Measurements from ENCODE around the gene RHOU.

The RHOU gene

DNA sequence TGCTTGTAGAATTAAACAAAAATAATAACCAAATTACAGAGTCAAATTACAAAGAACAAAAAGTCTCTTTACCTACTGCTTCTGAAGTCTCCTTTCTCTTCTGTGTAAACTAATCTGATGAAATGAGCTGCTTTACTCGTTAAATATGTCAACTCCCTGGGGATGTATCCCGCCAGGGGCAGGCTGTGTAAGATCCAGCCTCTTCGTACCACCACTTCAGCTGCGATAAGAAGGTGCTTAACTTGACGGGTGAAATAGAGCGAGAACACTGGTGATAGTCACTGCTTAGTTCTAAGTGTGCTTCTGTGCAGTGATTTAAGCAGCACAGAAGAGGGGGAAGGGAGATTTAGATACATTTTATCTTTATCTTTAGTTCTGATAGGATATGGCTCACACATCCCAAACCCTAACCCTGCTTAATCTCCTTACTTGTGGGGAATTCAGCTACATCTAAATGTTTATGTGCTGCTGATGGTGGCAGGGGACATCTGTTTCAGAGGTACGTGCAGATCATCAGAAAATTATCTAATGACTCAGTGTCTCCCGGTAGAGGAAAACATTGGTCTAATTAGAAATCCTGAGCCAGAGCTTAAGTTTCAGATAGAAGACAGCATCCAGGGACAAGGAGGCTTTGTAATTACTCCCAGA, 46.0 kb downstream of the RHOU start:
- DNase-seq: no peak
- no peaks in the 10 kb centered on the region for H3K9me3 Mint-ChIP-seq
- H3K36me3 Mint-ChIP-seq (ENCODE audit: low read depth): no peaks in the 10 kb centered on the region
- H3K4me3 Mint-ChIP-seq: no peak overlapping the region
- no peaks in the 10 kb centered on the region for H3K27me3 Mint-ChIP-seq
- H3K27ac Mint-ChIP-seq: no peak overlapping the region
- no peaks in the 10 kb centered on the region for H3K4me1 Mint-ChIP-seq
- ATAC-seq: no peak

- no peaks in the 10 kb centered on the region for H3K4me1 Mint-ChIP-seq
Measured at GRCh38 chr1:228781809-228782661, 46.8 kb downstream of the RHOU start.

GRCh38 chr1:228782662-228783417, 47.6 kb downstream of the RHOU start:
- H3K27ac Mint-ChIP-seq: no peak overlapping the region
- ATAC-seq: peak; percentile 17
- no peaks in the 10 kb centered on the region for H3K4me1 Mint-ChIP-seq
- no peak overlapping the region for H3K4me3 Mint-ChIP-seq
- H3K9me3 Mint-ChIP-seq: no peaks in the 10 kb centered on the region
- H3K36me3 Mint-ChIP-seq (ENCODE audit: low read depth): no peaks in the 10 kb centered on the region
- no peaks in the 10 kb centered on the region for H3K27me3 Mint-ChIP-seq
- DNase-seq: no peak

More at GRCh38 chr1:228781809-228782661, 46.8 kb downstream of the RHOU start:
- ATAC-seq: no peak
- Mint-ChIP-seq H3K9me3 (no peaks in the 10 kb centered on the region), H3K27ac (no peak overlapping the region), H3K36me3 (ENCODE audit: low read depth) (no peaks in the 10 kb centered on the region), H3K27me3 (no peaks in the 10 kb centered on the region), H3K4me3 (no peak overlapping the region)
- DNase-seq: no peak

- ATAC-seq (no peak), DNase-seq (no peak)
- H3K9me3 Mint-ChIP-seq: no peaks in the 10 kb centered on the region
- no peaks in the 10 kb centered on the region for H3K36me3 Mint-ChIP-seq (ENCODE audit: low read depth)
- H3K4me1 Mint-ChIP-seq: no peaks in the 10 kb centered on the region
- H3K27me3 Mint-ChIP-seq: no peaks in the 10 kb centered on the region
- no peak overlapping the region for H3K4me3 Mint-ChIP-seq
- no peak overlapping the region for H3K27ac Mint-ChIP-seq
Measured at GRCh38 chr1:228783418-228784040, 48.2 kb downstream of the RHOU start.

DNA sequence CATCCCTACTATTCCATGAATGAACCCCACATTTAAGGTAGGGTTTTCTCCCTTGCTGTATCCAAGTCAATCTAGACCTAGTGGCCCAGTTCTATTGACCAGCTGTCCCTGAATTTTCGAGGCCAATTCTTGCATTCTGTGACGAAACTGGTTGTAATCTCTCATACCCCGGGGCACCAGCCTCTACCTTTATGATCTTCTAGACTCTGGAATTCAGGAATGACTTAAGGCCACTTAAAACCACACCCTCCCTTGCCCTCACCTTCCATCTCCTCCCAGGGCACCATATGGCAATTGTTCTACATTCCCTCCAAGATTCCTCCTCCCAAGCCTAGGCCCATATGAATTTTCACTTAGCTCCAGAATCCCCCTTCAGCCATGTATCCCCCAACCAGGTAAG, 48.9 kb downstream of the RHOU start:
- no peak for ATAC-seq
- no peaks in the 10 kb centered on the region for H3K27me3 Mint-ChIP-seq
- H3K4me3 Mint-ChIP-seq: no peak overlapping the region
- H3K9me3 Mint-ChIP-seq: no peaks in the 10 kb centered on the region
- no peaks in the 10 kb centered on the region for H3K36me3 Mint-ChIP-seq (ENCODE audit: low read depth)
- no peaks in the 10 kb centered on the region for H3K4me1 Mint-ChIP-seq
- DNase-seq: no peak
- H3K27ac Mint-ChIP-seq: no peak overlapping the region

DNA sequence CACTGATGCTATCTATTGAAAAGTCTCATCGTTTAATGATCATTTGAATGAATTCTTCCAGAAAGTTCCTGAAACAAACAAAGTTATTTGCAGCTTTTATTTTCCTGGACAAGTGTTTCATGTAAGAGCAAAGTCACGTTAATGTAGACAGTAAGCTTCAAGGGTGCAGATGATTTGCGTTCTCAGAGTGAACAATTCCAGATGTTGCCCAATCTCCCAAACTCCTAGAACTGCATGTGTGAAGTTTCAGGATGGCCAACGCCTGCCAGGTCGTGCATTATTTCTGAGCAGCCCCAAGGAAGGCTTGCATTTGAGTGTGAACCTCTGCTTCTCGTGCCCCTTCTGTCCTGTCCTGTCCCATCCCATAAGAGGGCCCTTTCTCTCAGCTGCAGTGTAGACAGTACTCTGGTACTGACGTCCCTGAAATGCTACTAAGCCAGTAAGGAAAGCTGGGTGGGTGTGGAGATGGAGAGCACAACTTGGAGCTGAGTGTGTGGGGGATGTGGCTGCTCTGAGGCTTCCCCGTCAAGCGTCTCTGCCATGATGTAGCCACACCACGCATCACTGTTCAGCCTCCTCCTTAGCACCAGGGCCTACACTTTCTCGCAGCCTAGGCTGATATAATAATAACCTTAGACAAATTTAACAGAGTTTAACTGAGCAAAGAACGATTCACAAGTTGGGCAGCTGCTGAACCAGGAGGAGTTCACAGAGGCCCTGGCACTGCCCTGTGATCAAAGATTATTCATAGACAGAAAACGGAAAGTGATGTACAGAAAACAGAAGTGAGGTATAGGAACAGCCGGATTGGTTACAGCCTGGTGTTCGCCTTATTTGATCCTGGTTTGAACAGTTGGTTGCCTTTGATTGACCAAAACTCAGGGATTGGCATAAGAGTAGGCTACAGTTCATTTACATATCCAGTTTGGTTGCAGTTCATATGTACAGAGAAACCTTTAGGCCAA, 50.4 kb downstream of the RHOU start:
- H3K27me3 Mint-ChIP-seq: no peaks in the 10 kb centered on the region
- peaks cover 4% of the 10 kb centered on the region for H3K4me1 Mint-ChIP-seq
- H3K9me3 Mint-ChIP-seq: no peaks in the 10 kb centered on the region
- H3K27ac Mint-ChIP-seq: no peak overlapping the region
- ATAC-seq (no peak), DNase-seq (no peak)
- no peaks in the 10 kb centered on the region for H3K36me3 Mint-ChIP-seq (ENCODE audit: low read depth)
- H3K4me3 Mint-ChIP-seq: no peak overlapping the region

GRCh38 chr1:228786361-228787129, 51.3 kb downstream of the RHOU start:
- Mint-ChIP-seq H3K27ac (no peak overlapping the region), H3K4me1 (peaks cover 9% of the 10 kb centered on the region), H3K36me3 (ENCODE audit: low read depth) (no peaks in the 10 kb centered on the region), H3K4me3 (no peak overlapping the region), H3K27me3 (no peaks in the 10 kb centered on the region), H3K9me3 (no peaks in the 10 kb centered on the region)
- DNase-seq (no peak), ATAC-seq (no peak)

DNA sequence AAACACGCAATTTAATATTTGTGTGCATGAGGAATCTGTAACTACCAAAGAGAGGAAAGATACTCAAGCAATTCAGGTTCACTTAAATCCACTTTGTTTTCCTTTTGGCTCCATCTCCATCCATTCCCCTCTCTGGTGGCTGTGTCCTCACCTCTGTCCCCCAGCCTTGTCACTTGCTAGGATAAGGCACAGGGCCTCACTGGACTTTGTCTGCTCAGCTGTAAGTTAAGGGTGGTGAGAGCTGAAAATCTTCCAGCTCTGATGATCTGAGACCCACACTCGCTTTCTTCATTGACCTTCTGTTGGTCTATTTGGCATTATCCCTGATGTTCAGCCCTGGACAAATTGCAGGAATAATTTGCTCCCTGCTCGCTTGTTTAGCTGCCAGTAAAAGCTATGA, 56.5 kb downstream of the RHOU start:
- H3K36me3 Mint-ChIP-seq (ENCODE audit: low read depth): no peaks in the 10 kb centered on the region
- no peak overlapping the region for H3K4me3 Mint-ChIP-seq
- no peak for ATAC-seq
- DNase-seq: no peak
- H3K9me3 Mint-ChIP-seq: no peaks in the 10 kb centered on the region
- peaks cover 14% of the 10 kb centered on the region for H3K4me1 Mint-ChIP-seq
- no peak overlapping the region for H3K27ac Mint-ChIP-seq
- H3K27me3 Mint-ChIP-seq: no peaks in the 10 kb centered on the region

- H3K27ac Mint-ChIP-seq: no peak overlapping the region
- H3K9me3 Mint-ChIP-seq: no peaks in the 10 kb centered on the region
- no peaks in the 10 kb centered on the region for H3K36me3 Mint-ChIP-seq (ENCODE audit: low read depth)
- no peak for ATAC-seq
- H3K27me3 Mint-ChIP-seq: no peaks in the 10 kb centered on the region
- H3K4me3 Mint-ChIP-seq: no peak overlapping the region
- no peak for DNase-seq
- peaks cover 17% of the 10 kb centered on the region for H3K4me1 Mint-ChIP-seq
Measured at GRCh38 chr1:228792601-228793000, 57.3 kb downstream of the RHOU start.

DNA sequence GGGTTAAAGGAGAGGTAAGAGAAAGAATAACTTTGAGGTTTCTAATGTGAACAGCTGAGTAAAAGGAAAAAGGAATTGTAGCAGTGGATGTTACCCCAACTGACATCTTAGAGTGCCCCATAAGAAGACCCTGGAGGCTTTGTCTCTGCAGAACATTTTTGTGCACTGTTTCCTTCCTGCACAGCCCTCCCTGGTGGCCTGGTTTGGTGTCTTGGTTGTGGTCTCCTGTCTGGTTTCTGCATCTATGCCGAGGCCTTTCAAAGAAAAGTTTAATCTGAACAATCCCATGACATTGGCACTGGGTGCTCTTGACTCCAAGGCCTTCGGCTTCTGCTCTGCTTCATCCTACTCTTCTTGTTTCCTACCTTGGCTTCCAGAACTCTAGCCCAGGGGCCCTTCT, 57.8 kb downstream of the RHOU start:
- DNase-seq (no peak), ATAC-seq (no peak)
- no peak overlapping the region for H3K27ac Mint-ChIP-seq

GRCh38 chr1:228794173-228794572, 58.9 kb downstream of the RHOU start:
- ATAC-seq (peak; percentile 72), DNase-seq (peak; percentile 33)
- Mint-ChIP-seq H3K27ac (no peak overlapping the region), H3K4me3 (no peak overlapping the region), H3K36me3 (ENCODE audit: low read depth) (no peaks in the 10 kb centered on the region), H3K27me3 (no peaks in the 10 kb centered on the region), H3K9me3 (no peaks in the 10 kb centered on the region), H3K4me1 (peaks cover 17% of the 10 kb centered on the region)

More for the DNA sequence above, 57.8 kb downstream of the RHOU start:
- Mint-ChIP-seq H3K9me3 (no peaks in the 10 kb centered on the region), H3K4me3 (no peak overlapping the region), H3K4me1 (peaks cover 17% of the 10 kb centered on the region), H3K27me3 (no peaks in the 10 kb centered on the region), H3K36me3 (ENCODE audit: low read depth) (no peaks in the 10 kb centered on the region)

- DNase-seq (peak; percentile 12), ATAC-seq (peak; percentile 71)
- no peak overlapping the region for H3K27ac Mint-ChIP-seq
- no peak overlapping the region for H3K4me3 Mint-ChIP-seq
- H3K4me1 Mint-ChIP-seq: peaks cover 17% of the 10 kb centered on the region
- H3K27me3 Mint-ChIP-seq: no peaks in the 10 kb centered on the region
- H3K36me3 Mint-ChIP-seq (ENCODE audit: low read depth): no peaks in the 10 kb centered on the region
- peaks cover 1% of the 10 kb centered on the region for H3K9me3 Mint-ChIP-seq
Measured at GRCh38 chr1:228794810-228795209, 59.5 kb downstream of the RHOU start.

DNA sequence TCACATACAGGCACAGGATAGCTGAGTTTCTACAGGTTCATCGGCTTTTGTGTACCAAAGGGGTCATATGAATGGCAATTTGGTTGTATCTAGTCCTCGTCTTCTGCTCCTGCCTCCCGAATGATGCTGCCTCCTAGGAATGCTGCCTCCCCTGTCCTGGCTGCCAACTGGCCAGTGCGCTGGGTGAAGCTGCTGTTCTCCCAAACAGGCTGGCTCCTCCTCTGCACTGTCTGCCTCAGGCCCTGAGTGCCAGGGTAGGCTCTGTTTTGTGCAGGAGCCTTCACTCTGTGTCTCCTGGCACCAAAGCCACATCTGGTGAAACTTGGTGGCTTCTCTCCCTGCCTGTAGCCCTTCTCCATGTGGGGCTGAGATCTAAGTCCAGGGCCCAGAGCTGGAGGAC, 60.3 kb downstream of the RHOU start:
- Mint-ChIP-seq H3K27ac (no peak overlapping the region), H3K27me3 (no peaks in the 10 kb centered on the region), H3K36me3 (ENCODE audit: low read depth) (no peaks in the 10 kb centered on the region), H3K4me1 (peaks cover 16% of the 10 kb centered on the region), H3K9me3 (peaks cover 5% of the 10 kb centered on the region), H3K4me3 (no peak overlapping the region)
- ATAC-seq: no peak
- no peak for DNase-seq

Data from activated naive CD8-positive, alpha-beta T cell treated with anti-CD3 and anti-CD28 coated beads, Interleukin-2, amount 50 U/mL, for 24 hours (primary cell).